Measurements from ENCODE around the gene IER3.

The IER3 gene

GRCh38 chr6:30703821-30704220 is 40.5 kb downstream of the IER3 start:
- no peak for DNase-seq (ENCODE audit: low read depth in 2 of 2)

- DNase-seq (ENCODE audit: low read depth in 2 of 2) = no peak
These were observed 41.3 kb downstream of the IER3 start for GRCh38 chr6:30703011-30703410.

- DNase-seq (ENCODE audit: low read depth in 2 of 2) = no peak
These were observed 44.0 kb downstream of the IER3 start for GRCh38 chr6:30700340-30700739.

GRCh38 chr6:30696432-30696831 is 47.9 kb downstream of the IER3 start:
- no peak for DNase-seq (ENCODE audit: low read depth in 2 of 2)

Data from stimulated activated CD8-positive, alpha-beta memory T cell treated with anti-CD3 and anti-CD28 coated beads, Interleukin-2, amount 100 ng/mL, for 48 hours (primary cell).